Stimulated activated CD8-positive, alpha-beta memory T cell treated with anti-CD3 and anti-CD28 coated beads, Interleukin-15, amount 100 ng/mL, for 48 hours (primary cell): ENCODE measurements around the gene GEMIN7.

Experiments
- DNase-seq, 2 donors: peaks; one replicate each; pipeline ENCODE4 v3.0.0-alpha.2; 2020; ENCODE audit warnings: low read depth in 2 of 2

The GEMIN7 gene

DNA sequence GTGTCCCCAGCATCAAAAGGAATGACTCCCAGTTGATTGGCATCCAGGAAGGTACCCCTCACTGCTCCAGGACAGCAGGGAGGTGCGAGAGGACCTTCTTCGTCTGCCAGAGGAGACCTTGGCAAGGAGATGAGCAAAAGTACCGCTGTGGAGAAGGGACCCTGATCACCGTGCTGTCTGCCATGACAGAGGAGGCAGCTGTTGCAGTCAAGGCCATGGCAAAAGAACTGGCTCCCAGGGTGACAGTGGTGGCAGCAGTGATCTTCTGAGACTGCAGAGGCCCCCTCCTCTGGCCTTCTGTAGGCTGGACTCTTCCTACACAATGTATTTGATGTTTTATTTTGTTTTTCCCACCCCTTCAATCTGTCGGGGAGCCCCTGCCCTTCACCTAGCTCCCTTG is 49.7 kb downstream of the GEMIN7 start:
- DNase-seq = no peak

DNA sequence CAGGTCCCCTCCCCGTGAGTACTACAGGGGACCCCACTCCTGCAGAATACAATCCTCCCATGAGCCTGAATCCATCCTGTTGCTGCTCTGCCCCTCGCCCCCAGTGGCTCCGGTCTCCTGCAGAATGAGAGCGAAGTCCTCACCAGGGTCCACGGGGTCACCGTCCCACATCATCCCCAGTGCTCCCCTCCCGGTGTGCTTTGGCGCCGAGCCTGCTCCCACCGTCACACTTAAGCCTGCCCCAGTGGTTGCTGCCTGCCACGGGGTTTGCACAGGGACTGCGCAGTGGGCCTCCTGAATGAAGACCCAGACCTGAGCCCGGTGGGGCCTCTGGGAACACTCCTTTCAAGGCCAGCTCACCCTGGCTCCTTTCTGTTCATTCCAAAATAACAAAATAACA is 51.2 kb downstream of the GEMIN7 start:
- no peak for DNase-seq

DNA sequence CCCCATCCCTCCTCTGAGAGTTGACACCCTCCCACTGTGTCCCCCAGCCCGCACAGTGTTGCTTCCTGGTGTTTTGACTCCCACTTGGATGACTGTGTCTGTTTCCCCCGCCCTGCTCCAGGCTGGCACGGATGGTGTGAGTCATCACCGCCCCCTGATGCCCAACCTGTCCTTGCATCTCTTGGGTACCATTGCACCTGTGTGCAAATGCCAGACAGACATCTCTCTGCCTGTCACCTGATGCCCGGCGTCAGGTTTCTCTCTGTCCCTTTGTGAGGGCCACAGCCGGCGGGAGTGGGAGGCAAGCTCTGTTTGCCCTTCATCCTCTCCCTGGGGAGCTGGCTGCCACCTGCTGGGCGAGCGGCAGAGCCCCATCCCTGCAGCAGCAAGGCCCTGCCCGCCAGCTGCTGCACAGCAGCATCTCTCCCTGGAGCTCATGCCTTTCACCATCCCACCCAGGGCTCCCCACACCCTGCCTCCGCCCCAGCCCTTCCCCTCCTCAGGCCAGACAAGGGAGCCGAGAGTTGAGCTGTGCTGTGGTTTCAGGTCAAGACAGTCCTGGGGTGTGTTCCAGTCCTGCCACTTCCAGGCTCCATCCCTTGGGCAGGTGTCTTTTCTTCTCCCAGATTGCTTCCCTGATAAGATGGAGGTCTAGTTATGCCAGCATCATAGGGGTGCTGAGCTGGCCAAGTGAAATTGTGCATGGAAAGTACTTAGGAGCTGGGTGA is 52.0 kb downstream of the GEMIN7 start:
- no peak for DNase-seq

DNA sequence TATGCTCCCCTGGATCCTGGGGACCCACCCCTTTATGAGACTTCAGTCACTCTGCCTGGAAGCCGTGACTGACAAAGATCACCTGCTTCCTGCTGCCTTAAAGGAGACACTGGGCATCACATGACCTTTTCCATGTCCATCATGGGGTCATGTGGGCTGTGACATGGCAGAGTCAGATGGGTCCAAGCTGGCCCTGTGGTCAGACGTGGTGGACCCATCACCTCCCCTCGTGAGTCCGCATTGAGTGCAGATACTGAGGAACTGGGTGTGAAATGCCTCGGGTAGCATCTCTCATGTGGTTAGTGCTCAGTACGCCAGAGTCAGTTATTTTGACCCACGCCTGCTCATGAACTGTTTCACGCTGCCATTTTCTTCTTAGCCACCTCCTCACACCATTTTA is 54.6 kb downstream of the GEMIN7 start:
- no peak for DNase-seq

DNA sequence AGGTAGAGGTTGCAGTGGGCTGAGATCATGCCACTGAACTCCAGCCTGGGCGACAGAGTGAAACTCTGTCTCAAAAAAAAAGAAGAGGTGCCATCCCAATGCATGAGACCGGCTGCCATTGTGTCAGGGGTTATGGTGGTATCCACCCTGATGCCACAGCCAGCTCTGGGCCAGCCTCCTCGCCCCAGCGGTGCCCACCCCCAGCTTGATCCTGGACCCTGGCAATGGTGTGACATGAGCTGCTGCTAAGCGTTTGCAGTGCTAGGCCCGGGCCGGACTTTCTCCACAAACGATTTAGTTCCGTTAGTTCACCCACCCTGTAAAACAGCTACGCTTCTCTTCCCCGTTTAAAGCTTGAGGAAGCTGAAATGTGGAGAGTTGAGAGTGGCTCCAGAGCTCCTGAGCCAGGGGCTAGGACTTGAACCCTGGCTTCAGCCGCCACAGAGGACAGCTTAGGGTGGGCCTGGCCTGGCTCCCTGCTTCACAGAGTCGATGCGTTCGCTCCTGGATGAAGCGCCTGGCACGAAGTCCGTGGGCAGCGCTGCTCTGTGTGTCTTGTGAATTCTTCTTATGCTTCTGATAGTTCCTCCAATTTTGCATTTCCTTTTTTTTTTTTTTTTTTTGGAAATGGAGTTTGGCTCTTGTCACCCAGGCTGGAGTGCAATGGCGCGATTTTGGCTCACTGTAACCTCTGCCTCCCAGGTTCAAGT is 56.3 kb downstream of the GEMIN7 start:
- DNase-seq = no peak

DNA sequence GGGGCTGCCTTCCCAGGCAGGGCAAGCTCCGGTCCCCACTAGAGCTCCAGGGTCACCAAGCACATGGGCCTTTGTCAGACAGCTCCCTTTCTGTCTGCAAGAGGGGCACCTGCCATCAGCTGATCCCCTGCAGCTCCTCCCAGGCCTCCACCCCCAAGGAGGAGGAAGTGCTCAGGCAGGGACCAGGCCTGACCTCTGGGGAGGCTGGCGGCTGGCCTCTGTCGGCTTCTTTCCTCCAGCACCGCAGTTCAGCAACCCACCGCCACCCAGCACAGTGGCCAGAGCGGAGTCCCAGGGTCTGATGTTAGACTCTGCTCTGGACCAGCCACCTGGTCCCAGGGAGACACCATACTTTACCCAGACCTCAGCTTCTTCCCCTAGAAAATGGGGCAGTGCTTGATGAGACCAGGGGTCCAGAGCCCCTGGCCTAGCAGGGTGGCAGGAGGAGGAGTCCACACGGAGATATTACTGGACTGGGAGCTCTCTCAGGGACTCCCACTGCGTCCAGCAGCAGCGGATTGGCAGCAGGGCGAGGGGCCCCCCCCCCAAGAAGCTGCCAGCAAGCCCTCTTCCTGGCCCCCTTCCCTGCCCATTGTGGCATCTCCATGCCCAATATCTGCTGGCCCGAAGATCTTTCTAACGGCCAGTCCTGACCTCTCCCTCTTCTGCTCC is 57.6 kb downstream of the GEMIN7 start:
- DNase-seq = no peak

DNA sequence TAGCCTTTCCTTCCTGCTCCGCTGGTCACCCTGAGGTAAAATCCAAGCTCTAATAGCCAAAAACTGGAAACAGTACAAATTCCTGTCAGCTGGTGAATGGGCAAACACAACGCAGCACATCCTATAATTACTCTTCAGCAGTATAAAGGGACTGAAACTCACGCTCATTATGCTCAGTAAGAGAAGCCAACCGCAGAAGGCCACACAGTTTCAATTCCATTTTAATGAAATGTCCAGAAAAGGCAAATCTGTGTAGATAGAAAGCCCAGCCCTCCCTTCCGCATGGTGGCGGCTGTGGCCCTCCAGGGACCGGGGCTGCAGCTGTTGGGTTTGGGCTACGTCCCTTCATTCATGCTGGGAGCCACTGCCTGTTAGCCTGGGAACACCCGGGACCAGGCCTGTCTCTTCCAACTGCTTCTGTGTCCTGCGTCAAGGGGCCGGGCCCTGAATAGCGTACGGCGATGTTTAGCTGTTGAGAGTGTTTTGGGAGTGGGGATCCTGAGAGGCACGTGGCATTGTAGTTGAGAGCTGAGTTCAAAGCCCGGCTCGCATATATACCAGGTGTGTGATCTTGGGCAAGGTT is 58.2 kb downstream of the GEMIN7 start:
- DNase-seq = no peak

DNA sequence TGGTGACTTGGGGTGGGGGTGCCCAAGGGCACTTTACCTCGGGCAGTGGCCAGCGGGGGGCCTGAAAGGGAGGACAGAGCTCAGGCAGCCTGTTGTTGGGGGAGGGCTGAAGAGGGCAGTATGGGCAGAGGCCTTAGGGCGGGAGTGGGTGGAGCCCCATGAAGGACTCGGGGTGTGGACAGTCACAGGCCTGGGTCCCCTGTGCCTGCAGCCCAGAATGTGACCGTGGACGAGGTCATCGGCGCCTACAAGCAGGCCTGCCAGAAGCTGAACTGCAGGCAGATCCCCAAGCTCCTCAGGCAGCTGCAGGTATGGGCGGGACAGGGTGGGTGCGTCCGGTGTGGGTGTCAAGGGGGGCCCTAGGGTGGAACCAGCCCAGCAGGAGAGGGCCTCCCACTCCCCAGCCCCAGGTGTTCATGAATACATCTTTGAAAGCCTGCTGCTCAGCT is 59.3 kb downstream of the GEMIN7 start:
- DNase-seq = no peak

DNA sequence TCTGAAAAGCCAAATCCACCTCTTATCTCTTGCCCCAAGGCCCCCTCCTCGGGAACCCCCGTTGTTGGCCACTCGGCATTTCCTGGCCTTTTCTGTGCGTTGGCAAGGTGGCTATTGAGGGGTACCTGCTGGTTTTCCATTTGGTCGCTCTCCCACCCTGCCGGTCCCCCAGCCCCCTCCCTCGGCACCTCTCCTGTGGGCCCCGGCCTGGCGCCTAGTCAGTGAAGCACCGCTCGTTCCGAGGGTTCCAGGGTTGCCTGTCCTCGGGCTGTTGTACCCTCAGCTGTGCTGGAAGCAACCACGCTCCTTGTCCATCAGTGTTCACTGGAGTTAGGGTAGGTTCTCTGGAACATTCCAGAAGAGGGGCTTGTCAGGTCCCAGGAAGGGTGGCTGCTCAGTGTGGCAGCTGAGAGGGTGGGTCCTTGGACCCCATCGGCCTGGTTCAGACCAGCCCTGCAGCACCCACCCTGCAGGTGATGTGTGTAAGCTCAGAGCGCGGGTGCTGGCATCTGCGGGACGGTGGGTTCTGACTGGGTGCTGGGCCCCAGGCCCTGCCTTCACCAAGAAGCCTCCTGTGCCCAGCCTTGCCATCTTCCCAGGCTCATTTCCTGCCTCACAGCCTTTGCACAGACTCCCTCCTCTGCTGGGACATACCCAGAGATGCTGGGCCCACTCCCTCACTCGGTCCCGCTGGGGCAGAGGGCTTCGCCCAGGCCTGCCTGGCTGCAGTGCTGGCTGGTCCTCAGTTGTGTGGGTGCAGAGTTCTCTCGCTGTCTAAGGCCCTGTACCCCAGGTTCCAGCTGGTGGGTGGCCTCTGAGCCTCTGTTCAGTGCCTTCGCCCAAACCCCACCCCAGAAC is 60.5 kb downstream of the GEMIN7 start:
- no peak for DNase-seq

DNA sequence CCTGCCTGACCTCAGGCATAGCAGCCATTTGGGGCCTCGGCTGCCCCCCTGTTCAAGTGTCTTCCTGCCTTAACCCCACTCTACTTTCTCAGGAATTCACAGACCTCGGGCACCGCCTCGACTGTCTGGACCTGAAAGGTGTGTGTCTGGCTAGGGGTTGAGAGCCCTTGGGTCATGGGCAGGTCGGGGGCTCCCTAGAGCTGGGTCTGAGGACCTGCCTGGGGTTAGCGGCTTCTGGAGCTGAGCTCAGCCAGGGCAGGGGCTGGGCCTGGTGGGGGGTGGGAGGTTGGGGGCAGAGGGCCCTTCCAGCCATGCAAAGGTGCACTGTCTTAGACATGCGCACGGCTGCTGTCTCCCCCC is 61.1 kb downstream of the GEMIN7 start:
- no peak for DNase-seq

DNA sequence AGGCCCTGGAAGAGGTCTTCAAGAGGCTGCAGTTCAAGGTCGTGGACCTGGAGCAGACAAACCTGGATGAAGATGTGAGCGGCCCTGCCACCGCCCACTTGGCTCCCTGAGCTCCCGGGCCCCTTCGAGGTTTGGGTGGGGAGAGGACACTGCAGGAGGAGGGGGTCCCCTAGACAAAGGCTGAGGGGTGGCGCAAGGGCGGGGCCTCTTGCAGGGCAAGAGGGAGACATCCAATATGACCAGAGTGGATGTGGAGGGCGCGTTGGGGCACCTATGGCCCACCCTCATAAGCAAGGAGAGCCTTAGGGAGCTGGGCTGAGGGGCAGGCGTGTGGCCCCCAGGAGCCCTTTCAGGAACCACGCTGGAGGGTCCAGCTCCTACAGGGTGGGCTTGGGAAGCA is 61.5 kb downstream of the GEMIN7 start:
- DNase-seq = no peak
